HG03280 (cell line): ENCODE results near the gene TMBIM6.

Source experiments
- ATAC-seq: cut with Tn5 transposase; IDR thresholded peaks from one replicate; pipeline ENCODE4 v1.9.1; 2021; ENCODE audit warnings: mild to moderate bottlenecking, moderate library complexity; ENCODE audit not compliant: unreplicated experiment

The TMBIM6 gene

DNA sequence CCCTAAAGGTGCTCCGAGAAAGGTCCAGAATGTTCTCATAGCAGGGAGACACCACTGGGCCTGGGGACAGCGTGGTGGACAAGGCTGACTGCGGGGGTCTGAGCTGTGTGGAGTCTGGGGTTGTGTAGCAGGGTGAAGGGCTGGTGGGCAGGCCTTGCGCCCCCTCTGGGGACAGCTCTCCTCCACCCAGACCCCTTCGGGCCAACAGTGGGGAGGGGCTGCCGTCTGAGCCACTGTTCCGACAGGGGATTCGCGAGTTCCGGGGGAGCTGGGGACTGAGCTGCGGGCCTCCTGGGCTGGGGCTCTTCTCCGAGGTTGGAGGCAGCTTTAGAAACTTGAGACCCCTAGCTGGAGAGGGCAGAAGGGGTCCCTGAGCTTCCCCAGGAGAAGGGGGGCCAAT lies 54.8 kb downstream of the TMBIM6 start:
- no peak for ATAC-seq

DNA sequence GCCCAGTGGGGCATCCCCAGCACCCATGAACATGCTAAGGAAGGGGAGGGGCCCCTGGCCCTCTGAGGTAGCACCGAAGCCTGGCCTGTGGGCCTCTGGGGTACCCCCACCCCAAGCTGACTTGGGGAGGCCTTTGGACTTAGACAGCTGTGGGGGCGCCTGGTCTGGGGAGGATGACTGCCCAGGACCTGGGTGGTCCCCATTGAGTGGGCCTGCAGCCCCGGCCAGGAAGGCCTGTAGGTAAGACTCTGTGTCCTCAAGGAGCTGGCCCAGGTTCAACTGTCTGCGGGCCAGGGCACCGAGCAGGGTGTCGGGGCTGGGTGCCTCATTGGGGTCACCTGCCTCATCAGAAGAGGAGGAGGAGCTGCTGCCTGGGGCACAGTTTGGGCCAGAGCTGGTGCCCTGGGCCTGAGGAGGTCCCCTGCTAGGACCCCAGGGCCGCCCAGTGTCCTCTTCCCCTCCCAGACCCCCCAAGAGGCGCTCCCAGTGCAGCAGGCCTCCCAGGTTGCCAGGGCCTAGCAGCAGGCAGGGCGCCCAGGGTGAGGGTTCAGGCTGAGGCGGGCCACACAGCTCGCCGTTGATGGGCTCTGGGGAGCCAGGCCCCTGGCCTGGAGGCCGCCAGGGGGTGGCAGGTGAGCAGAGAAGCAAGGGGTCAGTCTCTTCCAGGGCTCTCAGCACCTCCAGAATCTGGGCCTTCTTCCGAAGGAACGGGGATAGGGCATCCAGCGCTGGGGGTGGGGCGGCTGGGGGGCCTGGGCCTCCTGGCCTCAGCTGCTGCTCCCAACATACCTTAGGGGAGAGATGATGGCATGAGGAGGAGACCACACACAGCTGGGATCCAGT lies 55.5 kb downstream of the TMBIM6 start:
- ATAC-seq = no peak

DNA sequence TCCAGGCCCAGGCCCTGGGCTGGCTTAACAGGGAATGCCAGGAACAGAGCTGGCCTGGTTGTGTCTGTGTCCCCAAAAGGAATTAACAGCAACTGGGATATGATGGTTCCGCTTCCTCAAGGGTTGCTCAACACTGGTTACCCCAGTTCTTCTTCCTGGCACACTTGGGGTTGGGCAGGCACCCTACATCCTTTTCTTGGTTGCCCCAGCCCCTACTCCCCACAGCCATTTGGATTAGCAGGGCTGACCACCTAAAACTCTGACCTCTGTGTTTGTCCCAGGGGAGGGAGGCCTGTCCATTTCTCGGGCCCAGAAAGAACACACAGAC lies 56.1 kb downstream of the TMBIM6 start:
- ATAC-seq = no peak

GRCh38 chr12:49798248-49798647 lies 56.9 kb downstream of the TMBIM6 start:
- ATAC-seq = no peak

GRCh38 chr12:49798934-49799333 lies 57.6 kb downstream of the TMBIM6 start:
- ATAC-seq = no peak

- no peak for ATAC-seq
These were observed 59.2 kb downstream of the TMBIM6 start for GRCh38 chr12:49800421-49801140.

DNA sequence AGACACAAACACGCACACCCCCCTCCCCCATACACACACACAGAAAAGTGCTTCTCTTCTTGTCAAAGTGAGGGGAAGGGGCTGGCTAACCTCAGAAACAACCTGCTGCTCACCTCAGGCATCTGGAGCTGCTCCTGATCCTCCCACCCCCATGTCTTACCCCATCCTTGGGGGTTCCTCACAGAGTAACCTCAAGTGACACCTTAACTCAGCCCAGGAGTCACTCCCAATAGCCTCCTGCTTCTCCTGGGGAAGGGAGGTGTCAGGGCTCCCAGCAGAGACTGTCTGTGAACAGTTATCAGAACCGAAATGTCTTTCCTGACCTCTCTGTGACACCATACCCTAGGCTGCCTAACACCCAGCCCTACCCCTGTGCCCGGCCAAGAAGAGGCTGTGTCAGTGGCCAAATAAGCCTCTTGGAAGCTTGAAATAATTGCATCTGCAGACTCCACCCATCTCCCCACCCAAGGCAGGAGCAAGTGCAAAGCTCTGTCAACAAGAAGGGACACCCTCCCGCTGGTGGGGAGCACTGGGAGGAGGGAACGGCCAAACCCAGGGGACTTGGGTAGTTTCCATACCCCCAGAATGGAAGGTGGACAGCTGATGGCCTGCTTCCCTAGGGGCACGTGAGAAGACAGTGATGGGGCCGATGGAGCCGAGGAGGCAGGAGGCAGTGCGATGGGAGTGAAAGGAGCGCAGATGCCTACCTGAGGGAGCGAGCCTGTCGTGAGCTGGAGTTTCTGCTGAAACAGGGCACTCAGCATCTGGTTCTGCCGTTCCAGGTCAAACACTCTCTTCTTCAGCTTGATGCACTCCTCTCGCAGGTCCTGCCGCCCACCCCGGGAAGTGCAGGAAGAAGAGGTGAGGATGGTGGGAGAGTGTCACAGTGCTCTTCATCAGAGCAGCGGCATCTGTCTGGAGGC lies 60.0 kb downstream of the TMBIM6 start:
- no peak for ATAC-seq

GRCh38 chr12:49803693-49804450 lies 62.5 kb downstream of the TMBIM6 start:
- ATAC-seq = no peak

- ATAC-seq = no peak
These were observed 63.5 kb downstream of the TMBIM6 start for GRCh38 chr12:49804821-49805220.

- no peak for ATAC-seq
These were observed 64.1 kb downstream of the TMBIM6 start for GRCh38 chr12:49805409-49805808.

- no peak for ATAC-seq
These were observed 65.0 kb downstream of the TMBIM6 start for GRCh38 chr12:49806321-49806813.

DNA sequence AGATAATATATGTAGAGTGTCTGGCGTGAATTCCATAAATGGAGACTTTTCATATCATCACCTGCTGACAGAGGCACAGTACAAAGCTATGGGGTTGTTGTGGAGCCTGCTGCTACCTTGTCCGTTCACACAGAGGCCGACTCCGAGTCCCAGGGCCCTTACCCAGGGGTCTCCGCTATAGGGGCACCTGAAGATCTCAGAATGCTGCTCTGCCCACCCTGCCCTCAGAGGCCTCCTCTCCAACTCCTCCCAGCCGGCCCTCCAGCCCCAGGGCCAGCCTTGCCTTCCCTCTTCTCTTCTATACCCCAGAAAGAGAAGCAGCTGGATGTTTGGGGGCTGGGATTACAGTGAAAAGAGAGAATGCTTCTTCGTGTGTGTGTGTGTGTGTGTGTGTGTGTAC lies 65.5 kb downstream of the TMBIM6 start:
- ATAC-seq = no peak

- no peak for ATAC-seq
These were observed 66.7 kb downstream of the TMBIM6 start for GRCh38 chr12:49807991-49808580.

DNA sequence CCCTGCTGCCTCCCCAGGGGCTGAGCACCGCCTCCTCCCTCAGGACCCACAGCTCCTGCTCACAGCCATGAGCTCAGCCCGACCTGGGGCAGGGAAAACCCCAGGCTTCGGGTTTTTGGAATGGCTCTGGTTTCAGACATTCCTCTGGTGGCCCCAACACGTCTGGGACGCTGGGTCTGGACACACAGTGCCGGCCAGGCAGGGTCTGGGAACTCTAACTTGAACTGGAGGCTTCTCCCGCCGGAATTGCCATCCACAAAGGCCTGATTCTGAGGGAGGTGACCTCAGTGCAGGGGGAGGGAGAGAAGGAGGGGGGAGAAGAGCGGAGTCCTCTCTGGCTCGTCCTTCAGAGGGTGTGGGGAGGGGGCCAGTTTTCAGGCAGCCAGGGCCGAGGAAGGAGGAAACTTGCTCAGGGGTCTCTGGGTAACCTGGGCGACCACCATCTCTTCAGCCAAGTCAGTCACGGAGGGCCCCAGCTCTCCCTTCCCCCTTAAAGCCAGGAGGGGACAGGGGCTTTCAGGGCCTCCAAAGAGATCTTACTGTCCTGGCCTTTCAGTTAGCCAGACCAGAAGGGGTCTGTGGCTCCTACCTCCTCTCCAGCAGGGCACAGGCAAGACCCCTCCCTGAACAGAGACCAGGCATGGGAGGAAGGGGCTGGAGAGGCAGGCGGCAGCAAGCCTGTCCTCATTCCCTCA lies 67.5 kb downstream of the TMBIM6 start:
- no peak for ATAC-seq

- ATAC-seq = no peak
These were observed 68.1 kb downstream of the TMBIM6 start for GRCh38 chr12:49809381-49809905.

GRCh38 chr12:49809906-49810389 lies 68.6 kb downstream of the TMBIM6 start:
- no peak for ATAC-seq

DNA sequence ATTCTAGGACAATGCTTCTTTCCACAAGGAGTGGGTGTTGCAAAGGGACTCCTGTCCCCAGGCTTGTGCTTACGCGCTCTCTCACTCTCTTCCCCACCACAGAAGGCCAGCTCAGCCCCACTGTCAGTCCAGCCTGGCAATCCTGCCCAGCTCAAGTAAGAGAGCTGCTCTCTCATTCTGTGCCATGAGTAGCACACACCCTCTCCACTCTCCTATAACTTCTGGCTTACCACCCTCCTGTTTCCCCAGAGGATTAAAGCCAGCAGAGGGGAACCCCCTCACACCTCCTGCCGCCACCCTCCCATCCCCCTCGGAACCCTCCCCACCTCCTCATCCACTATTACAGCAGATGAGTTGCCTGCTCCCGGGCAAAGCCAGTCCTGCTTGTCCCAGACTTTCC lies 69.8 kb downstream of the TMBIM6 start:
- ATAC-seq = no peak

GRCh38 chr12:49811961-49812401 lies 70.6 kb downstream of the TMBIM6 start:
- ATAC-seq = no peak

- ATAC-seq = no peak
These were observed 71.8 kb downstream of the TMBIM6 start for GRCh38 chr12:49813131-49813530.
